ENCODE measurements around the gene RALGPS1.

Gene RALGPS1

DNA sequence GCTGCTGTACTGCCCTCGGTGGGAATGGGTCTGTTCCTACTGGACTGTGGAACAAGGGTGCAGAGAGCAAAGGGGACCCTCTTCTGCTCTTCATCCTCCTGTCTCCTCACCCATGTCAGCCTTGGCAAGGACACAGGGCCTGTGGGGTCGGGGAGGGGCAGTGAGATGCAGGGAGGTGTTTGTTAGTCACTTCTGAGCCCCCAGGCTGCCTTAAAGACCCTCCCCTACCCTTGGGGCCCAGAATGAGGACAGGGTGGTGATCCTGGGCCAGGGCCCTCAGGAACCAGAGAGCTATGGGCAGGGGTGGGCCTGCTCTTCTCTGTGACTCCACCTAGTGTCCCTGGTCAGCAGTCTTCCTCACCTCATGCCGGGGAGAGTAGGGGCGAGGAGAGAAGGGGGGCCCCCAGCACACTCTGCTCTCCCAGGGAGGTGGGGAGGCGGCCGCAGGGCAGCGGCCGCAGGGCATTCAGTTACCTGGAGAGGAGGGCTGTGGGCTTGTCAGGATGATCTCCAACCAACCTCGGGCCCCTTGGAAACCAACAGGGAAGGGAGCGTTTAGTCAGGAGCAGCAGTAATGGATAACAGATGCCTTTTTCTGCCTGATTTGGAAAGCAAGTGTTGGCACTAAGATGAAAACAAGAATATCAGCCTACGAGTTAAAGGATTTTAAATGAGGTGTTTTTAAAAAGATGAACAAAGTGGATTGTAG, 288.0 kb downstream of the RALGPS1 start:
- DNase-seq (ENCODE audit: low read depth in 1 of 2, low spot score in 1 of 2): no peak

DNA sequence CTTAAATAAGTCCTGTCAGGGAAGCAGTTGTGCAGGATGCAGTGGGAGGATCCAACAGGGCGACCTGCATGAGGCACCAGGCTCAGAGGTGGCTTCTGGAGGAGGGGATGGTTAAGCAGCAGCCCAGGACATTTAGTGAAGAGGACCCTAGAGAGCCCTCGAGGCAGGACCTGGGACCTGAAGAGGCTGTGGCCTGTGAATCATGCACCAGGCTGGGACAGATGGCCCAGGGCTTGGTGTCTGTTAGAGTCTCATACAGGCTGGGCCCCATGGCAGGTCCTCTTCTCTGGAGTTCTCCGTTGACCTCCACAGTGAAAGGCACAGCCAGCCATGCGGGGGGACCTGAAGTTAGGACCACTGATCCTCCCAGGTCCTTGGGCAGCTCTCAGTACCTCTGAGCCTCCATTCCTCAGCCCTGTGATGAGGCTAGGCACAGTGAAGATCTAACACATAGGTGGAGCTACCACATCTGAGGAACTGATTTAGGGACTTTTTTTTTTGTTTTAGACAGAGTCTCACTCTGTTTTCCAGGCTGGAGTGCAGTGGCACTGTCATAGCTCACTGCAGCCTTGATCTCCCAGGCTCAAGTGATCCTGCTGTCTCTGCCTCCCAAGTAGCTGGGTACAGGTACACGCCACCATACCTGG, 289.2 kb downstream of the RALGPS1 start:
- DNase-seq (ENCODE audit: low read depth in 1 of 2, low spot score in 1 of 2): no peak

DNA sequence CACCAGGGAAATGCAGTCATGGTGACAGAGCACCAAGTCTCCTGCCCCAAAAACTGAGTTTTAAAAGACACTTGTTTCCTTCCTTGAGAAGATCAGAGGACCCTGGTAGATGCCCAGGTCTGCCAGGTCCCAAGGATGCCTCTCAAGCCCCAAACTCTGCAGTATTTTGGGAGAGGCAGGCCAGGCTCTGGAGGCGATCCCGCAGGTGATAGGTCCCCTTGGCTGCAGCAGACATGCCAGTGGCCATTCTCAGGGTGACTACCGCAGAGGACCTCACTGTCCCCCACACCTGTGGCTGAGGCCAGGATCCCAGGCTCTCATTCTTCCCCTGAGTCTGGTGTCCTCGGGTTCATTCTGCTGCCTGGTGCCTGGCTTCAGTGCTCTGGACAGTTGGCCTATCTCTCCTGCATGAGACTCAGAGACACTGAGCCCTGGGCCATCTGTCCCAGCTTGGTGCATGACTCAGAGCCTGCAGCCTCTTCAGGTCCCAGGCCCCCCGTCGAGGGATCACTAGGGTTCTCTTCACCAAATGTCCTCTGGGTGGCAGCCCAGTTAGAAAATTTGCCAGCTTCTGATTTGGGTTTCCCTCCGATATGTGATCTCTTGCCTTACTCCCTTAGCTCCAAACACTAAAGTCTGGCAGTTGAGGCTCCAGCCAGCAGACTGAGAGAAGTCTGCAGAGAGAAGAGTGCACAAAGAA, 290.3 kb downstream of the RALGPS1 start:
- no peak for DNase-seq (ENCODE audit: low read depth in 1 of 2, low spot score in 1 of 2)

DNA sequence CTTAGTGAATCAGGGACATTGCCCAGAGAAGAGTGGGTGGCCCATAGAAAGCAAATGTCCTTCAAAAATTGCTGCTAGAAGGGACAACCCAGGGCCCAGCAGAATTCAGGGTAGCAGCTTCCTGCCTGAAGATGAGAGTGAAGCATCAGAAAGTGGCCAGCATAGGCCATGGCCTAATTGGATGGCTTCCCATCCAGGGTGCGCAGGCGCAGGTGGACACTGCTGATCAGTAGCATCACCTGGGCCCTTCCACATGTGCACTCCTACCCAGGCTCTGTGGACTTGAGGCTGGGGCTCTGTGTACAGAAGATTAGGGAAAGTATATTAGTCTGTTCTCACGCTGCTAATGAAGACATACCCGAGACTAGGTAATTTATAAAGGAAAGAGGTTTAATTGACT, 291.4 kb downstream of the RALGPS1 start:
- DNase-seq (ENCODE audit: low read depth in 1 of 2, low spot score in 1 of 2): no peak

DNA sequence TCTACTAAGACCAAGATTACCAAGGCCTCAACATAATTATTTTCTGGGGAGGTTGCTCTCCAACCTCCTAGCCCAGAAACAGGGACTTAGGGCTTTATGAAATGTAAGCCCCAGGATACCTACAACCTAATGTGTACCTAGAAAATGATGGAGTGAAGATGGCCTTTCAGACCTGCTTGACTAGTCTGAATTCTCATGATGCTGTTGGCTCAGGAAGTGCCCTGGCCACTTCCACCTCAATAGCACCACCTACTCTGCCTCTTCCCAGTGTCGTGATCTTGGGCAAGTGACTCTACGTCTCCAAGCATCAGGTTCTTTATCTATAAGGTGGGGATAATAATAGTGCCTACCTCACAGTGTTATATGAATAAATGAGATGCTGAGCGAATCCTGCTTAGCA, 292.1 kb downstream of the RALGPS1 start:
- DNase-seq (ENCODE audit: low read depth in 1 of 2, low spot score in 1 of 2): no peak

DNA sequence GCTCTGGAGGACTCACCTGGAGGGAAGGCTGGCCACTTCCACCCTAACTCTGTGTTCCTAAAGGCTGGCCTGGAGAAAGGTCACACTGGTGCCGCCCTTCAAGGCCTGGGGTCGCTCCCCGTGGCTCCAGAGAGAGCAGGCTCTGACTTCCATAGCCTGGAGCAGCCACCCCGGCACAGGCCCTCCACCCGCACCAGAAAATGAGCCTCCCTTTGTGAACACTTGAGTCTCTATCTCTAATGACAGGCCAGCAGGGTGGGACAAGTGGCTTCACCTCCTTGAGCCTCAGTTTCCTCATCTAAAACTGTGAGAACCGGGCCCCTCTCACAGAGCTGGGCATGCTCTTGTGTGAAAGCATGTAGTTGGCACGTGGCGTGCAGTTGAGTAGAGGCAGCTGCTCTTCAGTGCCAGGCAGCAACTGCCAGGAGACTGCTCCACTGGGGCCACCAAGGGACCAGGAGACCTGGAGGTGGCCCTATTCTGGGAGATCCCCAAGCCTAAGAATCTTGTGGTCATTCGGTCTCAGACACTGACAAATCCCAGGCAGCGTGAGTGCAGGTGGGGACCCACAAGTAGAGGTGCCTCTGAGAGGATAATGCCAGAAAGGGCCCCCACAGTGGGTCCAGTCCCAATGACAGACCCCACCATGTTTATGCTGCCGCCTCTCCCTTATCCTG, 293.3 kb downstream of the RALGPS1 start:
- DNase-seq (ENCODE audit: low read depth in 1 of 2, low spot score in 1 of 2): no peak

DNA sequence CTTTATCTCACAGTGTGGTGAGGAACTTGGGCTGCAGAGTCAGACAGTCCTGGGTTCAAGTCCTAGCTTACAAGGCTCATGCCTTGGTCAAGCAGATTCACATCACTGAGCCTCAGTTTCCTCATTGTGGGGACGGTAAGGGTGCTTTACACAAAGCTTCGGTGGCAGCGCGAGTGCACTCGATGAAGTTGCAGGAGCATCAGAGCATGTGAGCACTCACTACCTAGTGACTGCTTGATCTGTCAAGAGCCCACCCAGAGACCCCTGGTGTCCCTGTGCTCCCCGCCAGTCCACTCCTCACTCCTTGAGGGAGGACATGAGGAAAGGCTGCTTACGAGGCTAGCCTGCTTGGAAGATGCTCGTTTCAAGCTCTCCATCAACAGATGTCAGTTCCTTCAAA, 293.8 kb downstream of the RALGPS1 start:
- DNase-seq (ENCODE audit: low read depth in 1 of 2, low spot score in 1 of 2): no peak

DNA sequence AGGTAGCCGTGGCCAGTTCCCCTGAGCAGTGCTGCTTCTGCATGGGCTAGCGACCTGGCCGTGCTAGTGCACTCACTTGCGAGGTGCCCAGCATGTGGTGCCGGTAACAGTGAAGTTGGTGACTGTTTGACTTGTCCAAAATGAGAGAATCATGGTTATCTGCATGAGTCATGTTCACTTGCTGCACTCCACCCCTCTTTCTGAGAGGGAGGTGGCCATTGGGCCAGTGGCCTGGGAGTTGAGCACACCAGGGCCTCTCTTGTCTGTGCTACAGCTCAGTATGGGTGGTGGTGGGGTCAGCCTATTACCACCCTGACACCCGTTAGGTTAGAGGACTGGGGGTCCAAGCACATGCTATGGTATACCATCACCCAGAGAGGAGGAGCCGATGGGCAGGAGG, 294.6 kb downstream of the RALGPS1 start:
- DNase-seq (ENCODE audit: low read depth in 1 of 2, low spot score in 1 of 2): no peak

DNA sequence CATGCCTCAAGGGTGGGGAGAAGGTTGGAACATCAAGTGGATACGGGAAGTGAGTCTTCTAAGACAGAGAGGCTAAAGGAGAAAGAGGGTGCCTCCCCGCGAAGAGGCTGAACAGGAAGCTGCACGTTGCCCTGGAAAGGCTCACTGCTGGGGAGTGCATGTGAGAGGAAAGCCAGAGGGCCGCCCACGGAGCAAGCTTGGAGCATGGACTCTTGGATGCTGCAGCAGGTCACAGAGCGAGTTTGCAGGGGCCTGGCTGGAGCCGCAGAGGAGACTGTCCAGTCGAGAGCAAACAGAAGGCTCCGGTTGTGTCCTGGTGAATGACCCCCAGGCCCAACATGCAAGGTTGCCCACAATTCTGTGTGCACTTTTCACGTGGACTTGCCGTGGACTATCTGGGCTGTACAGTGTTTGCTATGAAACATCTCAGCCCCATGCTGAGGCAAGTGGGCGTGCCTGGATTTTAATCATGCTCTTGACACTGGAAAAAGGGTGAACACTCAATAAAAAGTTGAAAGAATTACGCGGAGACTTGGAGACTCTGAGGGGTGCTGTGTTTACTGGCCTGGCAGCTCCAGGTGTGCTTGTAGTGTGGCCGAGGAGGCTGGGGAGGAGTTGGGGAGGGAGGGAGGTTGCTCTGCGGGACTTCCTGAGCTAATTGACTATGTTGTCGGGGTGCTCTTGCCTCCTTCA, 295.5 kb downstream of the RALGPS1 start:
- no peak for DNase-seq (ENCODE audit: low read depth in 1 of 2, low spot score in 1 of 2)

DNA sequence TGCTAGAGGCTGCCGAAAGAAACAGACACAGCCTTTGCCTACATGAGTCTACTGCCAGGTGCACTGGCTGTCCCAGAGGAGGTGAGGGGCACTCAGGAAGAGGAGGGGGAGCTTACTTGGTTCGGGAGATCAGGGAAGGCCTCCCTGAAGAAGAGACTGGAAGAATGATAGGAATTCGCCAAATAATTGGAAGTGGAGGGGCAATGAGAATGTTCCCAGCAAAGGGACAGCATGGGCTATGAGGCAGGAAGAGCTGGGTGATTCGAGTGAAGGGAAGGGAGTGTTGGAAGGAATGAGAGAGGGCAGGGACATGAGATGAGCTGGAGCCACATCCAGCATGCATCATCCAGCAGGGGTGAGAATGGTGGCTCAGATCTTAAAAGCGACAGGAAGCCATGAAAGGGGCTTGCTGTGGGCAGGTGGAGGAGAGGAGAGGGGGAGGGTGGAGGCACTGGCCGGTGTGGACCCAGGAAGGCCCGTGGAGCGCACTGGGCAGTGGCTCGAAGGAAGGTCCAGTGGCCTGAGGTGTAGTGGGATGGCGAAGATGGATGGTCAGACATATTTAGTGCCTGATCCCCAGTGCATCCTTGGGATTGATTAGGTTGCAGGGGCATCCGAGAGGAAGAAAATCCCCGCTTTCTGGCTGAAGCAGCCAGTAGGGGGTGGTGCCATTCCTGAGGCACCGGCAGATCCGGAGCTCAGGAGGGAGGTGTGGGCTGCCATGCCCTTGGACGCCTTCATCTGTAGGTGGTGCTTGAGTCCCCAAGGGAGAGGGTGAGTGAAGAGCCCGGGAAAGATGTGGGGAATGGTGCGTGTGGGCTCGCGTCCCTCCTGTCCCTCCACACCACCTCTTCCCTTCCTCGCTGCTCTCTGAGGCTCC, 296.5 kb downstream of the RALGPS1 start:
- no peak for DNase-seq (ENCODE audit: low read depth in 1 of 2, low spot score in 1 of 2)

DNA sequence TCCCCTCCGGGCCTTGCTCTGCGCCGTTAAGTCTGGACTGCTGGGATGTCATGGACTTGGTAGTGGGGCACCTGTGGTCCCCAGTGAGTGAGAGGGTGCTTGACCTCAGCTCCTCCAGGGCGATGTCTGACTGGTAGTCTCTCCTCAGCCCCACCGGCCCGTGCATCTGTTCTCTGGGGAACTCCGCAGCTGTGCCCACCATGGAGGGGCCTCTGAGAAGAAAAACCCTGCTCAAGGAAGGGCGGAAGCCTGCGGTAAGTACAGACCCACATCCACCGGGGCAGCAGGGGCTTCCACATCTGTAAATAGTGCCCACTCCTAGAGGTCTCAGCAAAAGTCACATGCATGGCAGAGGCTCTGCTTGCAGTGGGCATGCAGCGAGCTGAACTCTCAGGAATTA, 297.4 kb downstream of the RALGPS1 start:
- no peak for DNase-seq (ENCODE audit: low read depth in 1 of 2, low spot score in 1 of 2)

DNA sequence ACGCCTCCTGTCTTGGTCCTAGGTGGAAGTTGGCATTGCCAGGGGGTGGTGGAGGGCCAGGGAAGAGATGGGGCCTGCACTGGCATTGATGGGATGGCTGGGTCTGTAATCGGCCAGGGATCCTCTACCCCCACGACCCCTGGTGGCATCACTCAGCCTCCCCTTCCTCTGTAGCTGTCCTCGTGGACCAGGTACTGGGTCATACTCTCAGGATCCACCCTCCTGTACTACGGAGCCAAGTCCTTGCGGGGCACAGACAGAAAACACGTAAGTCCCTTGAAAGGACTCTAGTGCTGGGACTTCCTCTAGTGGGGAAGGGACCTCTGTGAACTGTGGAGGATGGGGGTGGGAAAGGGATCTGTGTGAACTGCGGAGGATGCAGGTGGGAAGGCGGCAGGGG, 297.9 kb downstream of the RALGPS1 start:
- DNase-seq (ENCODE audit: low read depth in 1 of 2, low spot score in 1 of 2): no peak

DNA sequence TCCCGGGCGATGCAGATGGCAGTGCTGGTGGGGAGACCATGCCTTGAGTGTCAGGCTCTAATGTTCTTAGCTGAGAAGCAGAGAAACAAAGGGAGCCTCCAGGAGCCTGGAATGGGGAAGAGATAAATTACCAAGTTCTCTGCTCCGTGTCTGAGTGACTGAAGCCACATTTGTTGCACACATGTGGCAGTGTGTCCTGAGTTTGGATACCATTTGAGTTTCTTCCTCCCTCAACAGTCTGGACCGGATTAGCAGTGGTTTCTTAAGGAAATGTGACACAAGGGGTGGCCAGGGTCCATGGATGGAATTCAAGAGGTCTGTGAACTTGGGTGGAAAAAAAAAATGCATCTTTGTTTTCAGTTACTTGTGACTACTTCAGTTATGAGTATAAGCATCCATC, 299.3 kb downstream of the RALGPS1 start:
- DNase-seq (ENCODE audit: low read depth in 1 of 2, low spot score in 1 of 2): no peak

DNA sequence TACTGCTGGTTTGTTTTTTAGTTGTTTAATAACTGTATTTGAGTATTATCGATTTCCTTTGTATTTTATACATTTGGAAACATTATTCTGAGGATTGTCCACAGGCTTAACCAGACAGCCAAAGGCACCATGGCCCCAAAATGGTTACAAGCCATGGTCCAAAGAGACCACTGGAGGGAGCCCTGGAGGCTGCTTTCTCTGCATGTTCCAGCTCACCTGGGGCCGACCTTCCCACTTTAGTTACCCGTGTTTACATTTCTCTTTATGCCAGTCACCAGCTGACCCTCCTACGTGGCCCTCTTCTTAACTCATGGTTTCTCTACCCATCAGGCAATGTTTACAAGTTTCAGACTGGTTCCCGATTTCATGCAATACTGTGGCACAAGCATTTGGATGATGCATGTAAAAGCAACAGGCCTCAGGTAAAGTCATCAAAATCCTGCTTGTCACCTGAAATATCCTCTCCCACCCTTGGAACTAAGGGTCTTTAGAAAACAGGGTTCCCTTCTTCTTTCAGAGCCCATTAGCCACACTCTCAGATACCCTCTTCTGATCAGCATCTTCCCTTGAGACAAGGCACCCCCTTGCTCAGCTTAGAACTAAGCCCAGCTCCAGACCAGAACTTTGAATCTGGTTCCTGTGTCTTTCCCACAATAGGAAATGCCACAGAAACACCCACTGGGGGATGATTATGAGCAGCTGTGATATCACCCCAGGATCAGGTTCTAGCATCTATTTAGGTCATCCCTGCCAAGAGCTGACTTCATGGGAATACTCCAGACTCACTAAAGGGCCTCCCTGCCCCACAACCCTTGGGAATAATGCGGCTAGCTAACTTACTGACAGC, 300.1 kb downstream of the RALGPS1 start:
- peak in 1 of 2 donors; percentile 55 for DNase-seq (ENCODE audit: low read depth in 1 of 2, low spot score in 1 of 2)

DNA sequence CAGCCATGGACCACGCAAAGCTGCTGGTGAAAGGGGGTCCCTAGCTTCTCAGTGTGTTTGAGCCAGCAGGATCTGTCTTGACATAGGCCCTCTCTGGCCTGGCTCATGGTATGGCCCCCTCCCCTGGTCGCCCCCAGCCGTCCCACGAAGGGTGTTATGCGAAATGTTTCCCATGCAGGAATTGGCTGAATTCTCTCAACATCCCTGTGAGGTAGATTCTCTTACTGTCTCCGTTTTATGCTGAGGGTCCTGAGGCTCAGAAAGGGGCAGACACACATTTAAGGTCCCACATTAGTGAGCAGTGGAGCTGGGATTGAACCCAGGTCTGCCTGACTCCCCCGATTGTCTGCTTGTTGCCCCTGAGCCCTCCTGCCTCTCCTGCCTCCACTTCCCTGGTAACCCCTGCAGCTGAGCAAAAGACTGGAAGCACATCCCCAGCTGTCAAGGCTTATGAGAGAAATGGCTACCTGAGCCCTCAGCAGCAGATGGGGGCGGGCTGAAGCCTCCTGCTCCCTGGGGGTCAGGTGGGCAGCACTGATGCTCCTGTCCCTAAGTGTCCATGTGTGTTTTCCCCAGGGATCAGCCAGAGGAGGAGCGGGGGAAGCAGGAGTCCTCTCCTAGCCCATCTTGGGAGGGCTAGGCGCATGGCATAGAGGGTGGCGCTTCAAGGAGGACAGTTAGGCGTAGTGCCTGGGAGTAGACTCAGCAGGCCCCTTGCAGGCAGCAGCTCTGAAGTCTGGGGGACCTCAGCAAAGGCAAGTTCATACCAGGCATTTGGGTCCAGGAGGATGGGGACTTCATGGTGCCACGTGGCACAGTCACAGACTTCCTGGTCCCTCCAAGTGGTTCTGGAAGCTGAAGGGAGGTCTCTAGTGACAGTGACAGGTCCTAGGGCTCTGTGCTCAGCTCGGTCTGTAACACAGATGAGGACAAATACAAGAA, 301.0 kb downstream of the RALGPS1 start:
- no peak for DNase-seq (ENCODE audit: low read depth in 1 of 2, low spot score in 1 of 2)

DNA sequence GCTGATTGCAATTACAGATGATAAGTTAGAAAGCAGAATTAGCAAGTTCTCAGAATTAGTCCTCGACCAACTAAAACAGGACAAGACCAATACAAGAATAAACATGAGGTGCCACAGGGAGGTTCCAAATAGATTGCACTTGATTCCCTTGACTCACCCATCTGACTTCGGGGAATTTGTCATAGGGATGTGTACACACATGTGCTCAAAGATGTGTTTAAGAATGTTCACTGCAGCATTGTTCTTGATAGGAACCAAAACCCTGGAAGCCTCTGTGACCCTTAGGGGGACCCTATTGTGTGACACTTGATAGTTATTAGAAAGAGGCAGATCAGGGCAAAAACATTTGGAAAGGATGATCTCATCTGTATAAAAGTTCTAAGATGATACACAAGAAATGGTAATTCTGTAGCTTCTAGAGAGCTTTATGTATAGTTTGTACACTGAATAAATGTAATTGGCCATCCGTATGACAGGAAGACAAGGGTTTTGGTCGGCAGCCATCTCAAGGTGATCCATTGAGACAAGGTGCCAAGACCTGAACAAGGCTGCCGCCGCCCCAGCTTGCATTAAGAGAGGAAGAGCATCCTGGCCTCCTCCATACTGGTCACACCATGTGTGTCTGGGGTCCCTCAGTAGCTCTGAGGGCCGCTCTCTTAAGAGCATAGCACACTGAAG, 301.8 kb downstream of the RALGPS1 start:
- no peak for DNase-seq (ENCODE audit: low read depth in 1 of 2, low spot score in 1 of 2)

DNA sequence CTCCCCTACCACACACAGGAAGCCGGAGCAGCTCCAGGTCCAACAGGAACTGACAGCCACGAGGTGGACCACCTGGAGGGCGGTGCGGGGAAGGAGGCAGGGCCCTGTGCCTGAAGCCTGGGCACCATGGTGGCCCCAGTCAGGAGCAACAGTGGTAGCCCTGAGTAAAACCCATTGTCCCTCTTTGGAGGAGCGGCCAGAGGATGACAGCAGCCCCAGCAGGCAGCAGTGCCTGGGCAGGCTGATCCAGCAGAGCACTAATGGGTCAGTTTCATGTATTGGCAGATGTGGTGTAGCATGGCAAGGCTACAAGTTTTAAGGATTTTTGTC, 302.3 kb downstream of the RALGPS1 start:
- no peak for DNase-seq (ENCODE audit: low read depth in 1 of 2, low spot score in 1 of 2)

DNA sequence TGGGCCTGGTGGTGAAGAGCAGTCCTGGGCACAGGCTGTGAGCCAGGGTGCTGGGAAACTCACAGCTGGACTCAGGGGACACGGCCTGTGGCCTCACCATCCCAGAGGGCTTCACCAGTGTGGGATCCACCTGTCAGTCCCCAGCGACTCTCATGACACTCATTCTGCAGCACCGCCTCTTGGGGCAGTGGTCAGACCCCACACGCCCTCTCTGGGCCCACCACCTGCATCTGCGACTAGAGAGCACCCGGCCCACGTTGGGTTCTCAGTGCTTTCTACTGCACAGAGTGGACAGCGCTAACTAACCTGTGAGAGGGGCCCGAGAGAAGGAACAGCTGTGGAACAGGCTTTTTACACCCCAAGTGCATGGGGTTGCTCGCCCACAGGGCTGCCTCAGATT, 304.2 kb downstream of the RALGPS1 start:
- DNase-seq (ENCODE audit: low read depth in 1 of 2, low spot score in 1 of 2): no peak
